Inflammatory macrophage treated with lipopolysaccharide for 4 hours (primary cell): ENCODE results near the gene DBH.

Experiments
- DNase-seq: peaks from one replicate; pipeline ENCODE4 v3.0.0-alpha.2; 2020

DBH gene

DNA sequence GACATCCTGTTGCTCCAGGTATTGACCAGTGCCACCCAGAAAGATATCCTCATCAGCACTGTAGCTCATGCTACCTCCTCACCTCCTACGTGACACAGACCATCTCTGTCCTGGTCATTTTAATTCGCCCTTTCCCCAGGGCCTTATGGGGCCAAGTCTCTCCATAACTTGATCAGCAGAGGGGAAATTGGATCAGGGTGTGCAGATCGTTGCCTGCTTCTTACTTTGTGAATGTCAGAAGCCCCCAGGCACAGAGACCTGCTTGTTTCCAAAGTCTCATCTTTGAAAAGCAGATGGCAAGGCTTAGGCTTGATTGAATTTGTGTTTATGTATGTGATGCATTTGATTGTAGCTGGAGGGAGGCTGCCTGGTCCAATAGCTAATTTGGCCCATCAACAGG is 8.8 kb upstream of the DBH start:
- DNase-seq, result no peak

DNA sequence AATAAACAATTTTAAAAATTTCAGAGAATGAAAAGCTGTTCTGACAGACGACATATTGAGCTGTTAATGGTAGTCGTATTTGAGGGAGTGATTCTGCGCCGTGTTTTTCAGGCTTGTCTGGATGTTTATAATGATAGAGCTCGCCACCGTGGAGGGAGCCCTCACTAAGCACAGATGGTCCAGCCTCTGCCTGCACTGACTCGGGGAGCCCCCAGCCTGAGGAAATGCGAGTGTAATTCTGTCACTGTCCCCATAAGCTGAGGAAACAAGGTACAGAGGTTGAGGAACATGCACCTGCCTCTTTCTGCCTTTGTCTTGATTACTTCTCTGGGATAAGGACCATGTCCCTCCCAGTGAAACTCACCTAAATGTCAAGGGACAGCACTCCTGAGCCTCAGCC is 7.4 kb upstream of the DBH start:
- DNase-seq, result no peak

DNA sequence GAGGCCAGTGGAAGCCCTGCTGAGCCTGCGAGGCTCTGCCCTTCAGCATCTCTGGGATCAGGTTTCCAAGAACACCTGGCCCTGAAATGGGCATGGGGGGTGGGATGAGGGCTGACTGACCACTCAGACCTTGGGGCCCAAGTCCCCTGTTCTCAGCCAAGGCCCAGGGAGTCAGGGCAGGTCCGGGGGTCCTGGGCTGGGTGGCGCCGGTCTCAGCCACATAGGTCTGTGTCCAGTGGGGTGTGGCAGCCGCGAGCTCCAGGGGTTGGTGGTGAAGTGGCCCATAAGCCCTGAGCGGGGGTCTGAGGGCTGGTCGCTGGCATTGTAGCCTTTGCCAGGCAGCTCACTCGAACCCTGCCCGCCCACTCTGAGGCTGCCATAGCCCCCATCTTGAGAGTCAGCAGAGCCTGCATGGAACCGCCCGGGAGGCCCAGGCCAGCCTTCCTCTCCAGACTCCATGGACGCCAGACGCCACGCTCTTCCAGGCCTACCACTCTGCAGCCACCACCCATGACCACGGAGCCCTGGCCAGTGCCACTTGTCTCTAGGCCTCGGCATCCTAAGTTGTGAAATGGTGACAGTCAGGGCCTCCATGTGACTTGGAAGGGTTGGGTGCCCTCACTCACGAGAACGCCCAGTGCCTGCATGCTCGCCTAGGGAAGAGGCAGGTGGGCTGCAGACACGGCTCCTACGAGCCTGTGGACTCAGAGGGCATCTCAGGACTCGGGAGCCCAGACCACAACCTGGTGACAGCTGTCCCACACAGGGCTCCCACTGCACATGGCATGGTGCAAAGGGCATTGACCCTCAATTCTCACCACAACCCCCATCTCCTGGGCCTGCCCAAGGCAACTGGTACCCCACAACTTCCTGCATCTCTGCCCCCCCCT is 6.7 kb upstream of the DBH start:
- DNase-seq, result no peak

DNA sequence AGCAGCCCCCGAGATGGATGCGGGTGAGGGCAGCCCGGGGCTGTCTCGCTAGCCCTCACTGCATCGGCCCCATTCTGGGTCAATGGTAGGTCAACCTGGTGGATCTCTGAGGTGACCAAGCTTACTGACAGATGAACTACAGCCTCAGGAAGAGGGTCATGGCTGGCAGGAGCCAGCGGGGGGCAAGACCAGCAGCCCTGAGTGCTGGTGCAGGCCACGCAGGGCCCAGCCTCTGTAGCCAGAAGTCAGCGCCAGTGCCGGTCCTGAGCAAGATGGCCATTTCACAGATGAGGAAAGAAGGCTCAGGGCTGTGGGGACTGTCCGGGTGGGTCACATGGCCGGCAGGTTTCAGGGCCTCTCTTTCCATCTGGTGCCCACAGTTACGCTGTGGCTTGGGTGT is 5.1 kb upstream of the DBH start:
- DNase-seq, result no peak

DNA sequence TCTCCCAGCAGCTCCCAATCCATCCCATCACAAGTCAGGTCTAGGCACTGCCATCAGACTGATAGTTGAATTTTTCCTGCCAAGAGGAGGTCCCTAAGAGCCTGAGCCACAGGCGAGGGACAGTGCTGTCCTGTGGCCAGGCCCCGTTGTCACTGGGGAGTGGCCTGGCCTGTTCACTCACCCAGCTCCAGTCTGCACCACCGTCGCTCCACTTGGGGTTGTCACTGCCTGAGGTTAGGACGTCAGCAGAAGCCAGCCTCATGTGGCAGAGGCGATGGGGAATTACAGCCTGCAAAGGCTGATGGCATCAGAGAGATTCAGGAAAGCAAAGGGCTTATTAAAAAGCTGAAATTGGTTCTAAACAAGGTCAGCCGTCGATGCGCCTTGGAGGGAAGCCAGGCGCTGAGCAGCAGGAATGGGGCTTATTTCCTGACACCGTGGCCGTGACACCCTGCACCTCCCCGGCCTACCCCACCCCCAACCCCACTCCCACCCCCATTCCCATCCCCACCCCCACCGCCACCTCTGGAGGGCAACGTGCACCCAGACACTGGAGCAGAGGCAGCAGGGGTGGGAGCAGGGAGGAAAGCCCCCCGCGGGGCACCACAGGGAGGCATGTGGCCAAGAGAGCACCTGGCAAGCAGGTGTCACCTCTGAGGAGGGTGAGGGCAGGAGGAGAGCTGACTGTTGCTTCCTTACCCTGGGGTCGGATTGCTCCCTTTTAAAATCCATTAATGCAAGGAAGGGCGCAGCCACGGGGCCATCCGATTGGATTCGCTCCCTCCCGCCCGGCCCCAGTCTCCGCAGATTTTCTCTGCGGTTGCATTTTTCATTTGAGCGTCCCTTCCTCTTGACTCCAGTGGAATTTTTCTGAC is 3.1 kb upstream of the DBH start:
- DNase-seq, result no peak

DNA sequence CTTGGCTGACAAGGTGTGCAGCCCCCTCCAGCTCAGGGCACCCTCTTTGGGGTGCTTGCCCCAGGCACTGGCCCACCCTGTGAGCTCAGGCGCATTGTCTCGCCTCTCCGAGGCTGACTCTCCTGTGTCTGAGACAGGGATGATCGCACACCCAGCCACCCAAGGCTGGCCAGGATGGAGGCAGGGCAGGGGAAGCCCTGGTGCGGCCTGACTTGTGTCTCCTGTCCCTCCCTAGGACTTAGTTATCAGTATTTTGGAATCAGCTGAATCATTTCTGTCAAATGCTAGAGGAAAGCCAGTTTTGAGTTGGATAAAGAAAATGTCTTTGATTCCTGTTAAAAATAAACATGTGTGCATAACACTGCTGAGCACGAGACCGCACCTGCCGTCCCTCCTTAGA is 2.5 kb upstream of the DBH start:
- DNase-seq, result no peak

DNA sequence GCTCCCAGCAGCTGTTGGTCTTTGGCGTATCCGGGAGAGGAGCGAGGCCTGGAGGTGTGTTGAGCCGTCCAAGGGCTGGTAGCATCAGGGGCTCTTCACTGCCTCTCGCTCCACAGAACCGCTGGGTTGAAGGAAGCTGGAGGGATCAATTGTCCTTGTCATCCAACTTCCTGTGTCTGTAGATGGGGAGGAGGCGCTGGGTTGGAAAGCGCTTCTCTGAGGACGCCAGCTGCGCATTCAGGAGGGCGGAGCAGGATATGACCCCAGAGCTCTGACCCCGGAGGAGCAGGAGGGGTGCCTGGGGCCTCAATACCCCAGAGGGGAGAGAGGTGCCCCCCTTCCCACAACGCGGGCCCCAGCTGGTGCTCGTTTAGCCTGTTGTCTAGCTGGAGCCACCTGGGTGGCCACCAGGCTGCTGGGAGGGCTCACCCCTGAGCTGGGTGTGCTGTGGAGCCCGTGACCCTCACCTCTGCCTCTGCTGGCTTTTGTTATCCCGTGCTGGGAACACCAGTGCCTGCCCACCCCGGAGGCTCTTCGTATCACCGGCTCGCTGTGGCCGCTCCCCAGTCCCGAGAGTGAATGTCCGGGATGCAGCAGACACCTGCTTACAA is 2.0 kb upstream of the DBH start:
- no peak for DNase-seq

DNA sequence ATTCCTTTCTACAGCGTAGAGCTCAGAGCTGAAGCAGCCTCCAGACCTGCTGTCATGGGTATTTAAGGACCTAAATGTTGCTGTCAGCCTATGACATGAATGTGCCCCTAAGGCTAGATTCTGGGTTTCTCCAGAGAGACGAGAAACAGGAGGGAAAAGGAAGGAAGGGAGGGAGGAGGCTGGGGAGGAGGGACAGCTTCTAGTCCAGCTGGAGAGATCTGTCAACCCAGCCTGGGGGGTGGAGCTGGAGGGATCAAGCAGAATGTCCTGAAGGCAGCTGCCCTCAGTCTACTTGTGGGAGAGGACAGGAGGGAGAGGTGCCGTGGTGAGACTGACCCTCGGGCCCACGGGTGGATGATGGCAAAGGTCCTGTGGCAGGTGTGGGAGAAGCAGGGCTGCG is 1.1 kb upstream of the DBH start:
- no peak for DNase-seq

DNA sequence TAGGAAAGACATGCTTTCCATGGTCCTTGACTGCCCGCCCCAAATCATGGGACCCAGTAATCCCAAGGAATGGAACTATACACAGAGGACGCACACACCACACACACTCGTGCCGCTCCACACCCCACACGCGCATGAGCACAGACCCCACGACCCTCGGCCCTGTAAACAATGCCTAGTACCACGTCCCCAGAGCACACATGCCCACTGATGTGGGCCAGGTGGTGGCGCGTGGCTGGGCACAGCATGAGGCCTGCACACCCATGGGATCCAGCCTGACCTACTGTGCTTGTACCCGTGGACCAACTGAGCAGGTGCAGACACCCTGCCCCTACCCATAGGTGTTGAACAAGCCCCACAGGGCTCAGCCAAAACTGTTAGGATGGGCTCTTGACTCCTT is 739 bp downstream of the DBH start:
- DNase-seq, result no peak

DNA sequence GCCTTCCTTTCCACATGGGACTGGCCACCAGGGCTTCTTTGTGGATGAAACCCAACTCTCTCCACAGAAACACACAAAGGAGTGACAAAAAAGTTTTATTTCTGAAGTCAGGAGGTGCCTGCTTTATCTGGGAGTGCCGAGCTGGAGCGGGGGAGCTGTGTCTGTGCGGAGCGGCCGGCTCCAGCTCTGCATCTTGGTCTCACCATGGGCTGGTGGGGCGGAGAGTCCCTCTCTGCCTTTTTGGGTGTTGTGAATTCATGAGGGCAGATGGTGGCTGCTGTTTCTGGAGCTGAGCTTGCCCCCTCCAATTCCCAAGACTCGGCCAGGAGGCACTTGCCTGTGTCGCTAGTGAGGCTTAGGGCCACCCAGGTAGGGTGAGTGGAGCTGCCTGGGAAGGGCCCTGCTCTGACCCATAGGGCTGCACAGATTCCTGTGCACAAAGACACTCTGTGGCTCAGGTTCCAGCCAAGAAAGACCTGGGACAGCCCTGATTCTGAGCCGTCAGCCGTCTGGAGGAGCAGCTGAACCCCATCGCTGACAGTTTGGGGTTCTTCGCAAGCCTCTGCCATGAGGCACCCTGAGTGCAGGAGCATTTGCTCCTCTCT is 1.4 kb downstream of the DBH start:
- no peak for DNase-seq

DNA sequence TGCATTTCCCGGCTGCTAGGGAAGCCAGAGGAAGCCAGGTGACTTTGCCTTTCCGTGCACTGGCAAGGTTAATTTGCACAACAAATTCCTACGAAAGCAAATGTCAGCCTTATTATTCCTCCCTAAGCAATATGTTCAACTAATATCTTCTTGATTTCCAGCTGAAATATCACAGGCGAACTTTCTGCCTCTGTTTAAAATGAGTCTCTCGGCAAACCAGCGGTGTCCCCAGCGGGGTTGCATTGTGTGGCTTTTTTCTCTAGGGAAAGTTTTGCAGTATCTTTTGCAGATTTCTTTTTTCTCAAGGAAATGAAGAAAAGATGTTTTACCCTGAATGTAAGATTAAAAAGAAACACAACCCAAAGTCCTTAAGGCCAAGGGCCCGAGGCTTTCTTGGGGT is 1.9 kb downstream of the DBH start:
- DNase-seq, result no peak

DNA sequence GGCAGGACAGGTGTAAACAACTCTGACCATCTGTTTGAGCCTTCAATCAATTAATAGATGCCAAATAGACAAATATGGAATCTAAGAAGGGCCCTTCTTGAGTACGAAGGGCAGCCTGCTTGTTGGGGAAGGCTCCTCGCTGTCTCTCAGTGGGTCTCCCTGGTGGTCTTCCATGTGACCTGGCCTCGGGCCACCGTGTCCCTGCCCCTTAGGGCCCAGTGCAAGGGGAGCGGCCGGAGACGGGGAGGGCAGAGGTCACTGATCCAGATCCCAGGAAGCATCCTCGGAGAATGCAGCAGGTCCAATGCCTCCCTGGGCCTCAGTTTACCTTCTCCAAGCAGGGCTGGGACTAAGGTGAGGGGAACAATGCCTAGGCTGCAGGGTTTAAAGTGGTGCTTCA is 2.5 kb downstream of the DBH start:
- no peak for DNase-seq

DNA sequence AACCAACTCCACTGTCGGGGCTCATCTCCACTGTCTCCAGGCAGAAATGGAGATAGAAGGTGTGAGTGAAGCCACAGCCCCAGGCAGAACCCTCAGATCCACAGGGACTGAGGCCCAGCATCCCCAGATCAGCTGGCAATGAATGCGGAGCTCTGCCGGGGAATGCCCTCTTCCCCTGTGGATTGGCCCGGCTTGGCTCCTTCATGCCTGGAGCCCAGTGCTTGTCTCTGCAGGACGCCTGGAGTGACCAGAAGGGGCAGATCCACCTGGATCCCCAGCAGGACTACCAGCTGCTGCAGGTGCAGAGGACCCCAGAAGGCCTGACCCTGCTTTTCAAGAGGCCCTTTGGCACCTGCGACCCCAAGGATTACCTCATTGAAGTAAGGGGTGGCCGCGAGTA is 3.5 kb downstream of the DBH start:
- no peak for DNase-seq

DNA sequence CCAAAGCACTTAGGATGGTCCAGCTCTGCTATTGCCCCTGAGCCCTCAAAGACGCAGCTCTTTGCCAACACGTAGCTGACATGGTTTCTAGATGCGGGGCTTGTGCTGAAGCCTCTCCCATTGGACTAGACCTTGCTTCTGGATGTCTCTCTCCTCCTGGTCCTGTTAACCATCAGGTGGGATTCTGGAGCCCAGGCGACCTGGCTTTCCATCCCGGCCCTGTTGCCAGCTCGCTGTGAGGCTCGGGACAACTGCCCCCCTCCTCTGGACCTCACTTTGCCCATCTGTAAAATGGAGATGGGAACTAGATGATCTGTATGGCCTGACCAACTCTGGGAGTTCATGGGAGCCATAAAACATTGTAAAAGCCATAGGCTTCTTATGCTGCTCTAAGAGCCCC is 4.0 kb downstream of the DBH start:
- DNase-seq, result no peak

DNA sequence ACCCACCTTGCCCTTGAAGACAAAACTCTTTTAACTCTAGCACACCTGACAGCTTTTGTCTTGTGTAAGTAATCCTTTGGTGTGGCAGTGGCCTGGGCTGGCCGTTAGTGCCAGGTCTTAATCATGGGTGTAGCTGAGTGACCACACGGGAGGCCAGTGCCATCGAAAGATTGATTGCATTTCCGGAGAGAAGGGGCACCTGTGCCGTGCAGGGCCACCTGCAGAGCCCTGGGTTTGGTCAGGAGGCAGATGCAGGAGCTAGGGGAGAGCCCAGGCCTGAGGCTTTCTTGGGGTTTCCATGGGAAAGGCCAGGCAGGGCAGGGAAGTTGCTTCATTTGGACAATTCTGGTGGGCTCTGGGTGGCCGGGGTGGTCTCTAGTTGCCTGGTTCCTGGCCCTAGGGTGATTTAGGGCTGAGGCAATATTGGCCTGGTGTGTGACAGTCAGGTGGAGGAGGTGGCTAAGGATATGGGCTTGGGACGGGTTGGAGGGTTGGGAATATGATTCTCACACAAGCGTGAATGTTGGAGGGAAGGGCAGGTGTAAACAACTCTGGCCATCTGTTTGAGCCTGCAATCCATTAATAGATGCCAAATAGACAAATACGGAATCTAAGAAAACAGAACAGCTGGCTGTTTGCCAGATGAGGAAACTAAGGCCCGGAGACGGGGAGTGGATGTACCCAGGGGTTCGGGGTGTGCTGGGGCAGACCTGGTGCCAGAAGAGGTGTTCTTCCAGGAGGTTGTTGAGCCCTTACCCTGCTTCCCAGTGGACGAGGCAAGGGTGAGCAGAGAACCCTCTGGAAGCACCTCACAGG is 4.6 kb downstream of the DBH start:
- no peak for DNase-seq

DNA sequence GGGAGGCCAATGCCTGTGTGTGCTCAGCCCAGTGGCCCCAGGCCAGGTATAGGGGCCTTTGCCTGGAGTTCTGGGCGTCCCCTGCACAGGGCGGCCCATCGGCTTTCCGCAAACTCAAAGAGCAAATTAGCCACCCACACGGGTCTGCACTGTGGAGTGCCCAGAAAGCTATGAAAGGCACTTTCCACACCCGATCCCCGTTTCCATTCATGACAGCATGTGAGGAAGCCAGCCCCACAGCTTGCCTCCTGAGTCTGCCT is 5.2 kb downstream of the DBH start:
- DNase-seq, result no peak

DNA sequence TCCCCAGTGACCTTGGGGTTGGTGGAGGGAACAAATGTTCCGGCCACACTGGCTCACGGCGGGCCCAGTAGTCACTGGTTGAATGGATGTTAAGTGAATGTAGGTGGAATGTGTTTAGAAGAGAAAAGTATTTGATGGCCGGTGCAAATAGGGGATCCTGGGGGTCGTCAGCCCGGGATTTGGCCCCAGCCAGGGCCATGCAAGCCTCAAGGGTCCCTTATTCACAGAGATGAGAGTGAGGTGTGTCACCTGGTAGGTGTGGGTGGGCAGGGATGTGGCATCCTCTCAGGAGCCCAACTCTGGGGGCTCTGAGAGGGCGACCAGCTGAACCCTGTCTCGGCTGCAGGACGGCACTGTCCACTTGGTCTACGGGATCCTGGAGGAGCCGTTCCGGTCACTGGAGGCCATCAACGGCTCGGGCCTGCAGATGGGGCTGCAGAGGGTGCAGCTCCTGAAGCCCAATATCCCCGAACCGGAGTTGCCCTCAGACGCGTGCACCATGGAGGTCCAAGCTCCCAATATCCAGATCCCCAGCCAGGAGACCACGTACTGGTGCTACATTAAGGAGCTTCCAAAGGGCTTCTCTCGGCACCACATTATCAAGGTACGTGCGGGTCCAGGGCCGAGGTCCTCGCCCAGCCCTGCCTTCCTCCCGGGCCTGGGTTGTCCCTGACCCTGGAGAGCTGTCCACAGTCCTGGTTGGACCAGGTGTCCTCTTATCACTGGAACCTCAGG is 5.9 kb downstream of the DBH start:
- no peak for DNase-seq

DNA sequence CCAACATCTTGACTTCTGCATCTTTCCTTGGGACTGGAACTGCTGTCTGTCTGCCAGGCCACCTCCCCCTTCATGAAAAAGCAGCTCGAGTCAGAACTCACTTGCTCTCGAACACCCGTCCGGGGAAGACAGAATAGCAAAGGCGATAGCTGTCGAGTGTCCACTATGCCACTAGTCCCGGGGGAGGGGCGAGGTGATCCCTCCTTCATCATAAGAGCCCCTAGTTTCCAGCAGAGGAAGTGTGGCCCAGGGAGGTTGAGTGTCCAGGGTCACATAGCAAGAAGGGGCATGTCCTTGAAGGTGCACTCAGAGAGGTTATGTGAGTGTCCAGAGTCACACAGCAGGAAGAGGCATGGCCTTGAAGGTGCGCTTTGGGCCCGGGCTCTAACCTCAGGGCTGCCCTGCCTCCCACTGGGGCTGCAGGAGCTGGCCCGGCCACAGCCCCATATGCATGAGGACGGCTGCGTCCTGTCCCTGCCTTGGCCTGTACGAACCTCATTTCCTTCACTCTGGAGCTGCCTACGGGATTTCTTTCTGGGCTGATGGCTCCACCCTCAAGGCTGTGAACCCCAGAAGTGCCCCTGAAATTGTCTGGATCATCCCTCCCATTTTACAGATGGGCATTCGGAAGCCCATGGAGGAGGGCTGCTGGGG is 6.7 kb downstream of the DBH start:
- no peak for DNase-seq

DNA sequence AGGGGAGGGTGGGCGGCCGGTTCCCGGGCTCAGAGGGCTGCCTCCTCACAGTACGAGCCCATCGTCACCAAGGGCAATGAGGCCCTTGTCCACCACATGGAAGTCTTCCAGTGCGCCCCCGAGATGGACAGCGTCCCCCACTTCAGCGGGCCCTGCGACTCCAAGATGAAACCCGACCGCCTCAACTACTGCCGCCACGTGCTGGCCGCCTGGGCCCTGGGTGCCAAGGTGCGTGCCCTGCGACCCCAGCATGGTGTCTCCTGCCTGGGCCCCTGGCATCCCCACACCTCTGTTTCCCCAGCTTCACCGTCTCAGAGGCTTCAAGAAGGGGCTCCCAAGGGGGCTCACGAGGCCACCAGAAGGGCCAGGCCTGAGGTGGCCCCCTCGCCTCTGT is 7.2 kb downstream of the DBH start:
- DNase-seq, result no peak

DNA sequence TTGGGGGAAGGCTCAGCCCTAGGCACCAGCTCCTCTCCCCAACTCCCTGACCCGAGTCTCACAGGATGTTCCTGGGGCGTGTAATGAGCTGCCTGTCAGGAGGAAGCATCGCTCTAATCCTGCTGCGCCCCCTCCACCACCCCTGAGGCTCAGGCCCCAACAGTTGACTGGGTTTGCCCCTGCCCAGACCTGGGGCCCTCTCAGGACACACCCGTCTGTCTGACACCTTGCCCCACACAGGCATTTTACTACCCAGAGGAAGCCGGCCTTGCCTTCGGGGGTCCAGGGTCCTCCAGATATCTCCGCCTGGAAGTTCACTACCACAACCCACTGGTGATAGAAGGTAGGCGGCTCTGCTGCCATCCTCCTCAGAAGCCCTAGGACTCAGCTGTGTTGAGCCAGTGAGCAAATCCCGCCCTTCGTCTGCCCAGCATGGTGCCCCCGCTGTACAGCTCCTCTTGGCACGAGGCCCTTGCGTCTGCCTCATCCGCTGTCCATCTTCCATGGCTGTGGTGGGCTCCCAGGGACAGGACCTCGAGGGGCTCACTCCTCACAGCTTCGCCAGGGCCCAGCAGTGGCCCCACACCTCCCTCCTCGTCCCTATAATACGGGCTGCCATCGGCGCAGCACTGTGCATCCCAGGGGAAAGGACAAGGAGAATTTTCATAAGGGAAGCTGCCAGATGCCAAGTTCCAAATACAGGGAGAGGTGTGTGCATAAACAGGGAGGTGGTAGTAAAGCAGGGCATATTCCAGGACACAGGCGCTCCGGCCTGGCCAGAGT is 8.0 kb downstream of the DBH start:
- no peak for DNase-seq
